GM12874 (cell line): ENCODE measurements around the gene PAM16.

Source experiments
- CTCF ChIP-seq: IDR thresholded peaks from 2 replicates; pipeline ENCODE4 v1.5.1; 2011; ENCODE audit warnings: low read depth, mild to moderate bottlenecking, control low read depth, low read length, moderate library complexity; ENCODE audit not compliant: insufficient read depth

PAM16 gene

GRCh38 chr16:4301968-4302367 lies 49.2 kb downstream of the PAM16 start:
- no peak for TF ChIP-seq CTCF

- TF ChIP-seq CTCF: no peak
Observed at GRCh38 chr16:4301177-4301576, 49.9 kb downstream of the PAM16 start.

GRCh38 chr16:4298761-4299522 lies 52.2 kb downstream of the PAM16 start:
- TF ChIP-seq CTCF: no peak

- no peak for TF ChIP-seq CTCF
Observed at GRCh38 chr16:4297480-4297879, 53.6 kb downstream of the PAM16 start.

- TF ChIP-seq CTCF: no peak
Observed at GRCh38 chr16:4295581-4295980, 55.5 kb downstream of the PAM16 start.

- no peak for TF ChIP-seq CTCF
Observed at GRCh38 chr16:4293822-4294457, 57.2 kb downstream of the PAM16 start.

- no peak for TF ChIP-seq CTCF
Observed at GRCh38 chr16:4293181-4293716, 57.9 kb downstream of the PAM16 start.
